LNCaP clone FGC (cell line): Measurements from ENCODE around the gene INF2.

Experiments used
- DNase-seq: peaks from one replicate; pipeline ENCODE4 v3.0.0-alpha.2; 2011; ENCODE audit warnings: low read depth
- H3K4me3 ChIP-seq: 2 replicates; pipeline ENCODE4 v1.5.1; 2011; ENCODE audit warnings: mild to moderate bottlenecking, low read depth, low read length, control low read depth
- TF ChIP-seq, protein P1 (sequence below): IDR thresholded peaks from 2 replicates; pipeline ENCODE4 v1.5.1; 2012; ENCODE audit warnings: mild to moderate bottlenecking; ENCODE audit not compliant: control insufficient read depth, insufficient read depth; ENCODE audit errors: extremely low read depth

The INF2 gene

DNA sequence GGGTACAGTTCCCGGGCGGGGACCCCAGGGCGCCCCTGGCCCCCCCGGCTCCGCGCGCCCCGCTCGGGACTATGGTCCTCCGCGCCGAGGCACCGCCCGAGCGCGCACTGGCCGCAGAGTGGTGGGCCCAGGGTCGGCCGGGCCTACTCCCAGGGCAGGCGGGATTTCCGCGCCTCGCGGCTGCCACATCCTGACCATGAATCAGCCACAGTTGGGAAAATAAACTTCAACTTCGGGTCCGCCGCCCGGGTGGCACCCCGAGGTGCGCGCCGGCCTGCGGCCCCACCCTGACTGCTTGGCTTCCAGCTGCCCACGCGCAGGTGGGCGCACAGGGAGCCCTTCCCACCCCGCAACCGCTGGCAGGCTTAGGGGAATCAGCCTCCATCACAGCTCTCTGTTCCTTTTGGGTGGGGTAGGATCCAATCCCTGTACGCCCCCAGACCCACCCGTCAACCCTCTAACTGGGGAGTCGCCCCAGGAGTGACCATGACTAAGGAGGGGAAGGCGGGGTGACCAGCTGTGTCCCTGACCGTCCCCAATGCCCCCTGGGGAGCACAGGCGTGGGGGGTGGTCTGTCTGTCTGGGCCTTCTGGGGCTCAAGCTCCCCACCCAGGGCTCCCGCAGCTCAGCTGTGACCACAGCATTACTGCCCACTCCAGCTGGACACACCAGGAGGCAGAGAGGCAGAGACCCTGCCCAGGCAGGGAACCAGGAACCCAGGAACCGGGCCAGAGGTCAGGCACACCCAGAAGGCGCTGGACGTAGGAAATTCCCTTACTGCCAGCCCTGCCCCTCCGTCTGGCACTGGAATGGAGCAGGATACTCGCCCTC is 678 bp downstream of the INF2 start:
- TF ChIP-seq, protein P1, sequence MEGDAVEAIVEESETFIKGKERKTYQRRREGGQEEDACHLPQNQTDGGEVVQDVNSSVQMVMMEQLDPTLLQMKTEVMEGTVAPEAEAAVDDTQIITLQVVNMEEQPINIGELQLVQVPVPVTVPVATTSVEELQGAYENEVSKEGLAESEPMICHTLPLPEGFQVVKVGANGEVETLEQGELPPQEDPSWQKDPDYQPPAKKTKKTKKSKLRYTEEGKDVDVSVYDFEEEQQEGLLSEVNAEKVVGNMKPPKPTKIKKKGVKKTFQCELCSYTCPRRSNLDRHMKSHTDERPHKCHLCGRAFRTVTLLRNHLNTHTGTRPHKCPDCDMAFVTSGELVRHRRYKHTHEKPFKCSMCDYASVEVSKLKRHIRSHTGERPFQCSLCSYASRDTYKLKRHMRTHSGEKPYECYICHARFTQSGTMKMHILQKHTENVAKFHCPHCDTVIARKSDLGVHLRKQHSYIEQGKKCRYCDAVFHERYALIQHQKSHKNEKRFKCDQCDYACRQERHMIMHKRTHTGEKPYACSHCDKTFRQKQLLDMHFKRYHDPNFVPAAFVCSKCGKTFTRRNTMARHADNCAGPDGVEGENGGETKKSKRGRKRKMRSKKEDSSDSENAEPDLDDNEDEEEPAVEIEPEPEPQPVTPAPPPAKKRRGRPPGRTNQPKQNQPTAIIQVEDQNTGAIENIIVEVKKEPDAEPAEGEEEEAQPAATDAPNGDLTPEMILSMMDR: no peak
- no peak for DNase-seq
- H3K4me3 ChIP-seq: peak overlapping the region; percentile 83

DNA sequence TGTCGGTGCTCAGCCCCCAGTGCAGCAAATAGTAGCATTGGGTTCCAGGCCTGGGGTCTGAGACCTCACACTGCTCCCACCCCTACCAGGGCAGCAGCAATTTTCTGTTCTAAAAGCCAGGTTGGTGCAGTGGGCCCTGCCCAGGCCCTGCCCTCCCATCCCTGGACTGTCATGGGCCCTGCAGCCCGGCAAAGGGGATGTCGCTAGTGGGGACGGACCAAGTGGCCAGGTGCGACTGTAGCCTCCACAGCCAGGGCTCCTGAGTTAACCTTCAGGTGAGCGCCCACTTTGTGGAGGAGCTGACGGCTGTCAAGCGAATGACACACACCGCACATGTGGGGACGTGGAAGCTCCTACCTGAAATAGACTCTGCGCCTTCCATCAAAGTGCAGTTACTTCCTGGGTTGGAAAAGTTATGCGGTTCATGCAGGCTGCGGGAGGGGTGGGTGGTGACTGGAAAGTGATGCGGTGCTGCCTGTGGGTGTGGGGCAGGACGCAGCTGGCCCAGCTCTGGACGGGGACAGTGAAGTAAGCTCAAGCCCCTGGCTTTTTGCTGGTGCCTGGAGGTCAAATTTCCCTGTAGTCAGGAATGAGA is 1.5 kb downstream of the INF2 start:
- H3K4me3 ChIP-seq: peak overlapping the region; percentile 83
- TF ChIP-seq, protein P1: no peak
- DNase-seq: no peak

DNA sequence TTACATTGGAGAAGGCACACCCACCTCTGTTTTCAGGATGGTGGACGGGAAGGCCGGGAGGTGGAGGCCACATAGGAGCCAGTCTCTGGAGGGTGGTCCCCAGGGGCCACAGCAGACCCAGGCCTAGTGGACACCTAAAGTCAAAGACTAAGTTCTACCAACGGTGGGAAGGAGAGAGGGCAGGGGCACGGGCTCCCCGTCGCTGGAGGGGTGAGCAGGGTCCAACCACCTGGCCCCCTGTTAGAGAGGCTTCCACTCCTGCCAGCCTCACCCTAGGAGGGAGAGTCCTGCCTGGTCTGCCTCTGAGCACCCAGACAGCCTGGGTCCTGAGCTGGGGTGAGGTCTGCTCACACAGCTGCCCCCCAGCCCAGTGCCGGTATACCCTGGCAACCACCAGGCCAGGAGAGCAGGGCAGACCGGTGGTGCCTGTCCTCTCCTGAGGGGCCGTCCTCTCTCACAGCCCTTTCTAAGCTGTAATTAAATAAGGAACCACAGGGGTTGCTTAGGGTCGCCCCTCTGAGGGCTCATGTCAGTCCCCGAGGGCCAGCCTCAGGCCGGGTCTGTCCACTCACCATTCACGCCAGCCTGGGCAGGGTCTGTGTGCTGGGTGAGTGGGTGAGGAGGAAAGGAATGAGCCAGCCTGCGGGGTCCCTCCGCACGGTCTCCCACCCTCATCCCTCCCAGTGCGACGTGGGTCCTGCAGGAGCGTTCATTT is 2.3 kb downstream of the INF2 start:
- TF ChIP-seq, protein P1: no peak
- no peak overlapping the region for H3K4me3 ChIP-seq
- no peak for DNase-seq

DNA sequence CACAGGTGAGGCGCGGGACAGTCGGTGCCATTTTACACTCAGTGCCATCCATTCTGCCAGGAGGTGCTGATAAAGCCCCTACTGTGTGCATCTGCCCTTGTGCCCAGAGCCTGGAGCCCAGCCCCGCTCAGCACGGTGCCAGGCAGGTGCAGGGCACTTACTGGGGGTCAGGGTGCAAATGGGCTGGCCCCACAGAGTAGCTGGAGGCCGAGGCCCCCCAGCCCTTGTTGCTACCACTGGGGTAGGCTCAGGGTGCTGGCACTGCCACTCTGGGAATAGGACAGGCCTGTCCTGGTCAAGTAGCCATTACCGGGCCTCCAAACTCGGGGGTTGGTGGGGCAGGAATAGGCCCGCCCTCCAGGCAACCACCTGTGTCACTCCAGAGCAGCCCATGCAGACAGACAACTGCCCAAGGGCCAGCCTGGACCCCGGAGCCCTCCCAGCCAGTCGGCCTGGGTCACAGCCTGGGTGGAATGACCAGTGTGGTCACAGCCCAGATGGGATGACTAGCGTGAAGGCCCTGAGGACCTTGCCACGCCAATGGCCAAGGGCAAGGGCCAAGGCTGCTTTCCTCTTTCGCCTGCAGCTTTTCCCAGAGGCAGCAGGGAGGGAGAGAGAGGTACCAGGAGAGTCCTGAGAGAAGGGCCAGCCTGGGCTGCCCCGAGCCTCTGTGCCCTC is 3.0 kb downstream of the INF2 start:
- TF ChIP-seq, protein P1: no peak
- H3K4me3 ChIP-seq: no peak overlapping the region
- no peak for DNase-seq

DNA sequence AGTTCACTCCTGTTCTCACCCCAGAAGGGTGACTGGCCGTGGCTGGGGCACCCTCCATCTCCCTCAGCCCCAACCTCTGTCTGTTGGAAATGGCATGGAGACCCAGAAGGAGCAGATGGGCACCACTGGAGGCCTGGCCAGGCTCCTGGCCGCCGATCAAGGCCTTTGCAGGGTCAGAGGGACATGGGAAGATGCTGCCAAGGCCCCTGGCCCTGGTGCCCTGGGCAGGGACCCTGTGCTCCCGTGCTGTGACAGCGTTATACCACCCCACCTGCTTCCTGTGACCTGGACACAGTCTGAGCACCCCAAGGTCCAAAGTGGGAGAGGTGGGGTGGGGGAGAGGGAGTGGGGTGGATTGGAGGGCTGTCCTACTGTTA is 3.5 kb downstream of the INF2 start:
- DNase-seq: no peak
- TF ChIP-seq, protein P1: no peak
- H3K4me3 ChIP-seq: no peak overlapping the region

DNA sequence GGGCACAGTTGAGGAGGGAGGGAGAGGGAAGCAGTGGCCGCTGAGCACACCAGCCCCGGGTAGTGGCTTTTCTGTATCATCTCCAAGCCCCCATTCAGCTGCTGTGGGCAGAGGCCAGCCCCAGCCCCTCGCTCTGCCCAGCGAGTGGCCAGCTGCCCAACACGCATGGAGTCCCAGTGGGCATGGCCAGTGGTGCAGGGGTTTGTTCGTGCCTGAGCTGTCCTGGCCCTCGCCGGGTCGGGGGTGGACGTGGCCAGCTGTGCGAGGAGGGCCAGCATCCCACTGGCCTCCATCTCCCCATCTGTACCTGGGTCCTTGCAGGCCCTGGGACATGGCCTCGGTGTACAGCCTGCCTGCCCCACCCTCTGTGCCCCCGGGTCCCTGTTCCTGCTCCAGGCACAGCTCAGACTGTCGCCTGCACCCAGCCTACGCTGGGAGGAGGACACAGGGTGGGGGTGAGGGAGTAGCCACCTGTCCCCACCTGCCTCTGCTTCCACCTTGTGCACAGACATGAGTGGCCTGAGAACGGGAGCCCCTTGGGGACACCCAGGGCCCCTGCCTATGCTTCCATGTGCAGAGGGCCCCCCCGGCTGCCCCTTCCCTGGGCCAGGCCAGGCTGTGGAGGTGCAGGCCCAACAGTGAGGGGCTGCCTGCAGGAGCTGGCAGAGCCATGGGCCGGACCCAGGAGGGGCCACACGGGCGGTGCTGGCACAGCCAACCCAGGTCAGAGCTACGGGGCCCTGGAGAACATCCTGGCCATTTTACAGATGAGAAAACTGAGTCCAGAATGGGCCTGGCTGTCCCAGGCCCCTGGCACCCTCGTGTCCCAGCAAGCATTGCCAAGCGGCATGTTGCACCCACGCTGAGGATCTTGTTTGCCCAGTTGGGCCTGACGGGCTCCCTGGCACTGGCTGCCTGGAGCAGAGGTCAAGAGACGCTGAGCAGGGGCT is 4.3 kb downstream of the INF2 start:
- peak; percentile 50 for DNase-seq
- no peak overlapping the region for H3K4me3 ChIP-seq
- TF ChIP-seq, protein P1: no peak
